GM12878 (cell line): ENCODE data around the gene SLCO3A1.

Experiments
- JUNB ChIP-seq: IDR thresholded peaks from 2 replicates; pipeline ENCODE4 v1.6.1; 2016; ENCODE audit warnings: antibody characterized with exemption, mild to moderate bottlenecking
- TCF3 ChIP-seq: IDR thresholded peaks from 2 replicates; pipeline ENCODE4 v1.6.1; 2012; ENCODE audit warnings: low read depth, mild to moderate bottlenecking, low read length, borderline replicate concordance; ENCODE audit not compliant: insufficient read depth
- WRNIP1 ChIP-seq: IDR thresholded peaks from 2 replicates; pipeline ENCODE4 v1.6.1; 2011; ENCODE audit warnings: low read depth, low read length, improper control_type of control experiment, borderline replicate concordance

DNA sequence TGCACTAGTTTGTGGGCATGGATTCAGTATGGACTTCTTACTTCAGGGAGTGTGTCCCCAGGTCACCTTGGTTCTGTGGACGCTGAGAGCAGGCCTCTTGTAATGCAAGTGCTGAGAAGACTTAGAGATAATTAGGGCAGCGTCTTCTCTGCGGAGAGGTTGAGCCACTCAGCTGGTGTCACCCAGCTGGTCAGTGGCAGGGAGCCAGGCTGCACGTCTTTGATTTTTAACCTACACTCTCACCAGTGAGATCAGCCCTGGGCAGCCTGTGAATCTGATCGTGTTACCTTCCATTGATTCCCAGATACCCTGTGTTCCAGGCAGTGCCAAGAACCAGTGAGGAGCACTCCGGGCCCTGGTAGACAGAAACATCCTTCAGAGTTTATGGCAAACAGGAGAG lies 92.6 kb downstream of the SLCO3A1 start:
- no peak for TF ChIP-seq TCF3
- no peak for TF ChIP-seq JUNB
- no peak for TF ChIP-seq WRNIP1
